ENCODE measurements around the gene C4orf51.
"Not testable (repeated sequence)": the region's sequence is repeated elsewhere in the genome, so short reads cannot be mapped to it uniquely, and the experiment has no call there.

The C4orf51 gene

DNA sequence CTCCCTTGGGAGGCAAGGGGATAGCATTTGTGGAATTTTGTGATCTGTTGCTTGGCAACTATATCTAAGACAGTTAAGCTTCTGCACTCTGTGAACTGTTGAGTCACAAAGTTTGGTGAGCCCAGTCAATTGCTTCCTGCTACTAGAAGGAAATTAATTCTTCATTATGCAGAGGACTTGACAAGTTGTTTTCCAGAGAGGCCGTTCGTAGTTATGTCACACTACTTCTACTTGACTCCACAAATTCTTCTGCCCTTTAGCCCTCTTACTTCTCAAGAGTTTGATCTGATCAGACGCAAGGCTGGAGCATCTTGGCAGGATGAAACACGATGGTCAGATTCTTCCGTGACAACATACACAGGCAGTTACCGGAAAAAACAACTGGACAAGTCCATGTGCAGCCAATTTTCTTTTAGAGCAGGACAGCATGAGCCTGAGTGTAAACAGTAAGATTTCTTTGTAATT lies at the start of gene C4orf51:
Gene C4orf51, plus strand, starts transcription at position 156 of the 465 bp plus-strand sequence. Its CDS starts 58 bp downstream, at position 214.
- DNase-seq, result no peak

DNA sequence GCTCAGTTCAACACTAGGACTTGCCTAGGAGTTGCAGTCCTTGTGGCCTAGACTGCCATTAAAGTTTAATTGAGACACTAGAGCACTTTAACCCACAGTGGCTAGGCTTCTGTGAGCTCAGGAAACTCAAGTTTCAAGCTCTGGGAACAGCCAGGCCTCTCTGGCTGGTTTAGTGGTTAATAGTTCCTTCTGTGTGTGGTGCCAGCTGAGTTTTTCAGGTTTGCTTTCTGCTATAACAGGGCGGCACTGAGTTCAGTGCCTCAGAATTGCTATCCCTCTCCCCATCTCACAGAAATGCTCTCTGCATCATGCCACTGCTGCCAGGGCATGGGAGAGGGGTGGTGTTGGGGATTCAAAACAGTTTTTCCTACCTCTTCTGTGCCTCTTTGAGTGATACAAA lies 44.8 kb upstream of the C4orf51 start:
- DNase-seq, result no peak

DNA sequence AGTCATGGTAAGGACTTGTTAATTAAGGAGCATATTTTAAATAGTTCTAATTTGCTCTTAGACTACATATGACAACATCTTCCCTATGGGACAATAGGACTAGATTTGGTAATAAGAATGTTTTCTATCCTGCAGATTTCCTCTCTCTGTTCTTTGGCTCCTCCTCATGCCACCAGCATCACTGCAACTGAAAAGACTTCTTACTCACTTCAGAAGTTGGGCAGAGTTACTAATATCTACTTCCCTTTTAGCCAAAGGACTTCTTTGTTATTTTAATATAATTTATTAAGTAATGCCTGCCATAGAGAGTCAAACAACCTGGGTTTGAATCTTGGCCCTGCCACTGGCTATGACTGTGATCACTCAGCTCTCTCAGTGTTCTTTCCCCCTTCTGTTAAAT lies 44.3 kb upstream of the C4orf51 start:
- no peak for DNase-seq

DNA sequence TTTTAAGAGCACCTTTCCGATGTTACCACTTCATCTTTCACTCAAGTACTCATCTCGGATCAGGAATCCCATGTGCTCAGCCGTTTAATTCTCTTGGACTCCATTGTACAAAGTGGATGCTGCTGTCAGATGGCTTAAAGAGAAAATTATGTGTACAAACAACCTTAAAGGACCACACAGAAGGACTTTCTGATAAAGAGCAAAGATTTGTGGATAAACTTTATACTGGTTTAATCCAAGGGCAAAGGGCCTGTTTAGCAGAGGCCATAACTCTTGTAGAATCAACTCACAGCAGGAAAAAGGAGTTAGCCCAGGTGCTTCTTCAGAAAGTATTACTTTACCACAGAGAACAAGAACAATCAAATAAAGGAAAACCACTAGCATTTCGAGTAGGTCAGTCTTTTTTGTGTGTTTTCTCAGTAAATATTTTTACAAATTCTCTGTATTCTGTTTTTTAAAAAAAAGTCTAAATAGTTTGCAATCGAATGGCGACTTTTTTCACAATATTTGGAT lies 40.7 kb upstream of the C4orf51 start:
- DNase-seq, result no peak

DNA sequence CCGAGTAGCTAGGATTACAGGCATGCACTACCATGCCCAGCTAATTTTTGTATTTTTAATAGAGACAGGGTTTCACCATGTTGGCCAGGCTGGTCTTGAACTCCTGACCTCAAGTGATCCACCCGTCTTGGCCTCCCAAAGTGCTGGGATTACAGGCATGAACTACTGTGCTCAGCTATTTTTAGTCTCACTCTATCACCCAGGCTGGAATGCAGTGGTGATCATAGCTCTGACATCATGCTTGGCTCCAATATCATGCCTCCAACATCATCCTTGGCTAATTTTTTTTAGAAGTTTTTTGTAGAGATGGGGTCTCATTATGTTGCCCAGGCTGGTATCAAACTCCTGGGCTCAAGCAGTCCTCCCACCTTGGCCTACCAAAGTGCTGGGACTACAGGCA lies 39.7 kb upstream of the C4orf51 start:
- not testable (repeated sequence) for DNase-seq

DNA sequence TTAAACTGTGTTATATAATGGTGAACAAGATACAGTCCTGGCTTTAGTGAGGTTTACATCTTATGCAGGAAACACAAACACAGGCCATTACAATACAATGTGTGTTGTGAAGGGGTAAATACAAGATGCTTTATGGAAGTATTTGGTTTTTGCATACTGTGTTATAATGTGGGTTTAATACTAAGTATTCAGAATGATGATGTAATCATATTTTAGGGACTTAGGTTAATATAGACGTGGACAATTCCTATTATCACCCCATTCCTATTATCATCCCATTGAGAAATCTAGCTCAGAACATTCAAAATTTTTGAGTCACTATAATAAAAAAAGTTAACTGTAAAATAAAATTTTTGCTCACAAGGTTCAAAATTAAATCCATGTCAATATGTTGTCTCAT lies 36.7 kb upstream of the C4orf51 start:
- DNase-seq, result no peak

DNA sequence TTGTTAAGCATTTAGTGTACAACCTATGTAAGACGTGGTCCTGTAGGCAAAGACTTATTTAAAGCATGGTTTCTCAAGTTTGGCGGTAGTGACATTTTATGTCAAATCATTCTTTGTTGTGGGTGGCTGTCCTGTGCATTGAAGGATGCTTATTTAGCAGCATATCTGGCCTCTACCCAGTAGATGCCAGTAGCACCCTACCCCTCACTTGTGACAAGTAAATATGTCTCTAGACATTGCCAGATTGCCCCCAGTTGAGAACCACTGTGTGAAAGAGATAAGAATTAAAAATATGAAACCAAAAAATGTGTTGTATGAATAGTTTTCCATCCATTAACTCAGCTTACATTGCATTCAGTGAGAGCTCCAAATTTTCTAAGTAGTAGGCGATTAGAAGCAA lies 35.2 kb upstream of the C4orf51 start:
- DNase-seq, result no peak

DNA sequence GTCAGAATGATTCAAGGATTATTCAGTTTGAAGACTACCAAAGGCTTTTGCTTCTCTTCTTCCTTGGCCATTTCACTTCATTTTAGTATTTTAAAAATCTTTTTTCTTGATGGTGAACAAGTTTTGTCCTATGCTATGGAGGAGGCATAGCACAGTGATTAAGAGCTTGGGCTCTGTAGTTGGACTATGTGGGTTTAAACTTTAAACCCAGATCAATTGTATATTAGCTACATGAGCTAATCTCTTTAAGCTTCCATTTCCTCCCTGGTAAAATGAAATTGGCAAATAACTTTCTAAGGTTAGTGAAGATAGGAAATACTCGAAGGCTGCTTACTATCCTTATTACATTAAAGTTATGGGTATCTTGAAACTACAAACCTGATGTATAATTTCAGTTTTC lies 23.8 kb upstream of the C4orf51 start:
- DNase-seq, result no peak

DNA sequence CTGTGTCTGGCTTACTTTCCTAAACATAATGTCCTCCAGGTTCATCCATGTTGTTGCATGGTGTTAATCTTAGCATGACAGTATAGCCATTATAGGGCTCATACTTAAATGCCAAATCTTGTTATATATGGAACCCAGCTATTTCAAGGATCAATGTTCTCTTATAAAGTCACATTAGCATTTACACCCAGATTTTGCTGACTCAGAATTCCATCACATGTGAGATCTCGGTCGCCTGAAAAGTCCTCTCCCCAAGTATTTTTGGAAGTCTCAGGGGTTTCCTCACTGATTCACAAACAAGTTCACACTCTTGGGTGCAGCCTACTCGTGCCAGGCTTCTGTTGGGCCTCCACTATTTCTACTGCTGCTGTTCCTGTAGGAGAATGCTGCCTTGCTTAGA lies 19.9 kb upstream of the C4orf51 start:
- no peak for DNase-seq

DNA sequence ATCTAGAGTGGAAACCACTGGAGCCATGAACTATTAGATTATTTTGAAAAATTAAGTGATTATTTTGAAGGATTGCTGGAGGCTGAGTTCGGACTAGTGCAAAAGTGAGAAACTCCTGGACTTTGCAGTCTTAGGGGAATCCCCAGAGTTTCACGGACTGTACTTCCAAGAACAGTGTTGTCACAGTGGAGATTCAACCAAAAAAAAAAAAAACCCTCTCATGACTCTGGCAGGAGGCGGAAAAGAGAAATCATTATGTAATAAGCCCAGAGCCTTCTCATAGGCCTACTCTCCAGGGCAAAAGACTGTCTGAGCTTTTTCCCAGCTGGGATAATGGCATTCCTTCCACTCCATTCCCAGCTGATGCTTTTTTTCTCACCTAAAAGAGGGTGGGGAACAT lies 16.8 kb upstream of the C4orf51 start:
- DNase-seq, result no peak

DNA sequence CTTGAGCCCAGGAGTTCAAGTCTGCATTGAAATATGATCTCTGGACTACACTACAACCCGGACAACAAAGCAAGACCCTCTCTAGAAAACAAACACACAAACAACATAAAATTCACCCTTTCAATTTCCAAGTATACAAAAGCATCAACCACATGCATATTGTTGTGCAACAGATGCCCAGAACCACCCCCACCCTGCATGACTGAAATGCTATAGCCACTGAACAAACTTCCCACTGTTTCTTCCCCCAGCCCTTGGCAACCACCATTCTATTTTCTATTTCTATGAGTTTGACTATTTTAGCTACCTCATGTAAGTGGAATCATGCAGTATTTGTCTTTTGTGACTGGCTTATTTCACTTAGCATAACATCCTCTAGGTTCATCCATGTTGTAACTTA lies 14.2 kb upstream of the C4orf51 start:
- DNase-seq, result no peak

DNA sequence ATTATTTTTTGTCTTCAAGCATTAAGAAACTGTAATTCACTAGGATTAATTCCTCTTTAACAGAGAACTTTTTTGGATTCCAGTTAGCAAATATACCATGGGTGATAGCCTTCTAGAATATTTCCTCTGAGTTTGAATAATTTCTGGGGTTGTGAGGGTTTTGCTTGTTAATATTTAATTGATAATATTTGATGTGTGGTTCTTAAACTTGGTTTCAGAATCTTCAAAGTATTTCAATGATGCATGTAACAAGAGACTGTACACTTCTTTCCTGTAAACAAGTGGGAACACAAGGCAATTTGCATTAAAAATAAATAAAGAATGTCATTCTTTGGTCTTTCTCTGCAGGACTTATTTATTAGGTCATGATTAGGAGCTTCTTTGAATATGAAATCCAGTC lies 9.5 kb upstream of the C4orf51 start:
- DNase-seq, result no peak

DNA sequence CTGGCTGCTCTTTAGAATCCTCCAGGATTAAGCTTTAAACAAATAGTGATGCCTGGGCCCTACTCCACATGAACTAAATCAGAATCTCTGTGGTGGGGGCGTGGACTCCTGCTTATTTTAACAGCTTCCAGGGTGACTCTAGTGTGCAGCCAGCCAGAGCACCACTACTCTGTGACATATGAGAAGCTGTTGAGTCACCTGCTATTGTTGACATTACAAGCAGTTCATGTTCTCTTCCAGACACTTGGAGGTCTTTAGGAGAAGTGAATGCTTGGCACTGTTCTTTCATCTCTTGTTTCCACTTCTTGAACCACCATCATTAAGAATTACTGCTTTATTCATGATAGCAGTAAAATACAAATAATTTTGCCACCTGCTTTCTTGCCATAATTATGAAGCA lies 426 bp upstream of the C4orf51 start:
- DNase-seq, result no peak

DNA sequence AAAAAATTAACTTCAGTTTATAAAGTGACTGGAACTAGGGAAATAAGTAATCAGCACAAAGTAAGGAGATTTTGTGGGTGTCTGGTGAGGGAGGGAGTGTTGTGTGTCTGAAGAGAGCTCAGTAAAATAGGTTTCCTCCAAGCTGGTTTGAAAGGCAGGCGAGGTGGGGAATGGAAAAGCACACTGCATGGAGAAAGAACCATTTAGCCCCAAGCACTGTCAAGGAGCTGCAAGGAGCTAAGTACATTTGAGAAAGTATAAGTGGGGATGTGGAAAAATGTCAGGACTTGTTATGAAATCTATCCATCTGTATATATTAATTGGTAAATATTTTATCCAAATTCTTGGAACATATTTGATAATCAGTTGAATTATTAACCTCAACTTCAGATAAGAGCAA lies 956 bp downstream of the C4orf51 start:
- no peak for DNase-seq

DNA sequence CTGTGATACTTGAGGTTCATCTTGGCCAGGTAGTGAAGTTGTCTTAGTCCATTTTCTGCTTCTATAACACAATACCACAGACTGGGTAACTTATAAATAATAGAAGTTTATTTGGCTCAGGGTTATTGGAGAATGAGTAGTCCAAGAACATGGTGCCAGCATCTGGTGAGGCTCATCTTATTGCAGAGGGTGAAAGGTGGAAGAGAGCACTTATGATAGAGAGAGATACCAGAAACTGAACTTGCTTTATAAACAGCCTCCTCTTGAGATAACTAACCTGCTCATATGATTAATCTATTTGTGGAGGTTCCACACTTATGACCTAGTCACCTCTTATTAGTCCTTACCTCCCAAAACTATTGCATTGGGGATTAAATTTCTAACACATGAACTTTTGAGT lies 1.6 kb downstream of the C4orf51 start:
- no peak for DNase-seq

DNA sequence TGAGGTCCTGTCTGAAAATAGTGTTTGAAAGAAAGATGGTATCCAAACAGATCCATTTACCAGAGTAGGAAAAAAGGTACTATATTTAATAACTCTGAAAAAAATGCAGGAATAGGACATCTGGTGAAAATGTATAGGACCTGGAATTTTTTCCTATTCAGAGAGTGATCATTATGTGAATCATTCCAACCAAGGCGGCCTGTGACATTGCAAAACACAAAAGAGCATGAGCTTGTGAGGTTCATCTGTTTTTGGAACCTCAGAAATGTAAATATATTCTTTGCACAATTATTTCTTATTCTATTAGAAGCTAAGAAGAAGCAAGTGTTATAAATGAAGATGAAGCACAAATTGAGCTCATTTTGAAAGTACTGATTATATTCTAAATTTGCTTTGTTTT lies 2.0 kb downstream of the C4orf51 start:
- DNase-seq, result no peak

DNA sequence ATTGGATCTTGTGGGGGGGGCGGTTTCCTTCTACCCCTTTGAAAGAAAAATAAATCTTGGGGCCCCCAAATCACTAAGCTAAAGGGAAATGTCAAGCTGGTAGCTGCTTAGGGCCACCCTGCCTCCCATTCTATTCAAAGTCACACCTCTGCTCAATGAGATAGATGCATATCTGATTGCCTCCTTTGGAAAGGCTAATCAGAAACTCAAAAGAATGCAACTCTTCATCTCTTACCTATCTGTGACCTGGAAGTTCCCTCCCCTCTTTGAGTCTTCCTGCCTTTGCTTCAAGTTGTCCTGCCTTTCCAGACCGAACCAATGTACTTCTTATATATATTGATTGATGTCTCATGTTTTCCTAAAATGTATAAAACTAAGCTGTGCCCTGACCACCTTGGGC lies 7.0 kb downstream of the C4orf51 start:
- no peak for DNase-seq

DNA sequence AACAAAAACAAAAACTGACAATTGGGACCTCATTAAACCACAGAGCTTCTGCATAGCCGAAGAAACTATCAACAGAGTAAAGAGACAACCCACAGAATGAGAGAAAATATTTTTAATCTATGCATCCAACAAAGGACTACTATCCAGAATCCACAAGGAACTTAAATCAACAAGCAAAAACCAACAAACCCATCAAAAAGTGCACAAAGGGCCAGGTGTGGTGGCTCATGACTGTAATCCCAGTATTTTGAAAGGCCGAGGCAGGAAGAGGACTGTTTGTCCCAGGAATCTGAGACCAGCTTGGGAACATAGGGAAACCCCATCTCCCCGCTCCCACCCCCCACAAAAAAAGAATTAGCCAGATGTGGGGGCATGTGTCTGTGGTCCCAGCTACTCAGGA lies 10.7 kb downstream of the C4orf51 start:
- DNase-seq, result no peak

DNA sequence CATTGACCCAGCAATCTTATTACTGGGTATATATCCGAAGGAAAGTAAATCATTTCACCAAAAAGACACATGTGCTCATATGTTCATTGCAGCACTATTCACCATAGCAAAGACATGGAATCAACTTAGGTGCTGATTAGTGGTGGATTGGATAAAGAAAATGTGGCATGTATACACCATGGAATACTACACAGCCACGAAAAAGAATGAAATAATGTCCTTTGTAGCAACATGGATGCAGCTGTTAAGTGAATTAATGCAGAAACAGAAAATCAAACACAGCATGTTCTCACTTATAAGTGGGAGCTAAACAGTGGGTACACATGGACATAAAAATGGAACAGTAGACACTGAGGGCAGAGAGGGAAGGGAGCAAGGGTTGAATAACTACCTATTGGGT lies 11.5 kb downstream of the C4orf51 start:
- DNase-seq, result not testable (repeated sequence)

DNA sequence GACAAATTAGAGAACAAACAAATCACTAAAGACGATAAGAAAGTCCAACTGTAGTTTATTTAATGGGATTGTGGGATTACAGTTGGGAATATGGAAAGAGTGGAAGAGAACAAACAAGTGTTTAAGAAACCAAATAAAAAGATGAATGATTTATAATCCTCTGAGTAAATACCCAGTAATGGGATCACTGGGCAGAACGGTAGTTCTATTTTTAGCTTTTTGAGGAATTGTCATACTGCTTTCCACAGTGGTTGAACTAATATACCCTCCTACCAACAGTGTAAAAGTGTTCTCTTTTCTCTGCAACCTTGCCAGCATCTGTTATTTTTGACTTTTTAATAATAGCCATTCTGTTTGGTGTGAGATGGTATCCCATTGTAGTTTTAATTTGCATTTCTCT lies 15.0 kb downstream of the C4orf51 start:
- DNase-seq, result no peak

DNA sequence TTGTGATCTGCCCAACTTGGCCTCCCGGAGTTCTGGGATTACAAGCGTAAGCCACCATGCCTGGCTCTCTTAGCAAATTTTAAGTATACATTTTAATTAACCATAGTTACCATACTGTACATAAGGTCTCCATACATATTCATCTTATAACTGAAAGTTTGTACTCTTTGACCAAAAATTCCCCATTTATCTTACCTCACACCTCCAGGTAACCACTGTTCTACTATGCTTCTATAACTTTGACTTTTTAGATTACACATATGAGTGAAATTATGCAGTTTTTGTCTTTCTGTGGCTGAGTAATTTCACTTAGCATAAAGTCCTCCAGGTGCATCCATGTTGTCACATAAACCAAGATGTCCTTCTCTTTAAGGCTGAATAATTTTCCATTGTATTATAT lies 17.4 kb downstream of the C4orf51 start:
- DNase-seq, result no peak

DNA sequence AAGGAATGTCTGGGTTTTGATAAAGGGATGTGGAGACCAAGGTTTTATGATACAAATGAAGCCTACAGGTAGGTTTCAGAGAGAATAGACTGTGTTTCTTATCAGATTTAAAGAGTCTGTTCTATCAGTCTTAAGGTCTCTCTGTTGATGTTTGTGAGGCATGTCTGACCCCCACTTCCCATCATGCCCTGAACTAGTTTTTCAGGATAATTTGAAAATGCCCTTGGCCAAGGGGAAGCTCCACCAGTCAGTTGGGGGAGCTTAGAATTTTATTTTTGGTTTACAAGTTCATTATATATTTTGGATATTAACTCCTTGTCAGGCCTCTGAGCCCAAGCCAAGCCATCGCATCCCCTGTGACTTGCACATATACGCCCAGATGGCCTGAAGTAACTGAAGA lies 18.6 kb downstream of the C4orf51 start:
- DNase-seq, result no peak

DNA sequence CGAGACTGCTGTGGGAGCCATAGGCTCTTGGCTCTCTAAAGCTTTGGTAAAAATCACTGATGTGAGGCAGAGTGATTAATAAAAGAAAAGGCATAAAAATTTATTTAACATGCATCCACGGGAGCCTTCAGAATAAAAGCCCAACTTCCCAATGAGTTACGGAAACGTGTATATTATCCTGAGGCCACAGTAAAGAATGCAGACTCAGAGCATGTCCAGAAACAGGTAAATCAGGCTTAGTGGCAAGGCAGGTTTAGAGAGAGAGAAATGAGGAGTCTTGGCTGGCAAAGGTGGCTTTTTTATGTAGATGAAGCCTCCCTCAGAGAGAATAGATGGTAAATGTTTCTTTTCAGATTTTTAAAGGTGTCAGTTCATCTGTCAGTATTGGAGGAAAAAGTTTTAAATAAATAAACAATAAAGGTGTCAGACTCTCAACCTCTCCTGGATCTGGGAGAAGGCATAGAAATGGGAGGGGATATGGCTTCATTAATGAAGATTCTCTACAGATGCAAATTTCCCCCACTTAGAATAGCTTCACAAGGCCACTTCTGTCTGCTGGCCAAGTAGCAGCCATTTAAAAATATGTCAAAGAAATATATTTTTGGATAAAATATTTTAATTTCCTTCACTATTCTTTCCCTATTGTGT lies 24.0 kb downstream of the C4orf51 start:
- DNase-seq, result no peak

DNA sequence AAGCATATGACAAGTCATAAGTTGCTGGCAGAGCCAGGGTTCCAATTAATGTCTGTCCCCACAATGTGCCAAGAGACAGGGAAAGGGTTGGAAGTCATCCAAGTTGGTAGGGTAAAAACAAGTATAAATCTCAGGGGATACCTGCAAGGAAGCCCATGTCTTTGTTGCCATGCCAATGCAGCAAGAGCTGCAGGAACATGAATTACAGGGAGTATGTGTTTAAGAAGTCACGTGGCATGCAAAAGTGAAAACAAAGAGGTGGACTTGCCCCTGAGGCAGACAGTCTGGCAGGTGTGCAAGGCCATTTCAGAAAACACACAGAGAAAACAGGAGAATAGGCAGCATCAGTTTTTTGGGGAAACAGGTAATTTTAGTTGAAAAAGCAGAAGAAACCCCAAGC lies 29.4 kb downstream of the C4orf51 start:
- no peak for DNase-seq

DNA sequence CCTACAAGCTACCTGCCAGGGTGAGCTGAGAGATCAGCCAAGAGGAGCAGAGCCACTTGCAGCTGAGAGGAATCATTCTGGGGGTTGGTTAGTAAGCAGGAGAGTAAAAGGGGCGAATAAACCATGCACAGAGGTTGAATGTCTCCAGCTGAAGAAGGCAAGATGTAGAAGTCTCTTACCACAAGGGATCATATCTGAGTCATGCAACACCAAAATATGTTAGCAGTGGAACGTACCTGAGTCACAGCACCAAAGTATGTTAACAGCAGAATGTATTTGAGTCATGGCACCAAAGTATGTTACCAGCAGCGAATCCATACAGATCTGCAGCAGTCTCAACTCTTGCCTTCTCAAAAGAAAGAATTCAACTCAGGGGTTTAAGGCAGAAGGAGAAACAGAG lies 29.9 kb downstream of the C4orf51 start:
- no peak for DNase-seq
